GM11168 (cell line): ENCODE results near the gene CD99L2.

Experiments
- in situ Hi-C: fragments of 300-500 bp; cut with MboI; formaldehyde crosslinking; loops from one replicate; pipeline ENCODE4 v1.12.0; 2022; ENCODE audit warnings: low sequenced_read_pairs; ENCODE audit not compliant: unreplicated experiment

CD99L2 gene

DNA sequence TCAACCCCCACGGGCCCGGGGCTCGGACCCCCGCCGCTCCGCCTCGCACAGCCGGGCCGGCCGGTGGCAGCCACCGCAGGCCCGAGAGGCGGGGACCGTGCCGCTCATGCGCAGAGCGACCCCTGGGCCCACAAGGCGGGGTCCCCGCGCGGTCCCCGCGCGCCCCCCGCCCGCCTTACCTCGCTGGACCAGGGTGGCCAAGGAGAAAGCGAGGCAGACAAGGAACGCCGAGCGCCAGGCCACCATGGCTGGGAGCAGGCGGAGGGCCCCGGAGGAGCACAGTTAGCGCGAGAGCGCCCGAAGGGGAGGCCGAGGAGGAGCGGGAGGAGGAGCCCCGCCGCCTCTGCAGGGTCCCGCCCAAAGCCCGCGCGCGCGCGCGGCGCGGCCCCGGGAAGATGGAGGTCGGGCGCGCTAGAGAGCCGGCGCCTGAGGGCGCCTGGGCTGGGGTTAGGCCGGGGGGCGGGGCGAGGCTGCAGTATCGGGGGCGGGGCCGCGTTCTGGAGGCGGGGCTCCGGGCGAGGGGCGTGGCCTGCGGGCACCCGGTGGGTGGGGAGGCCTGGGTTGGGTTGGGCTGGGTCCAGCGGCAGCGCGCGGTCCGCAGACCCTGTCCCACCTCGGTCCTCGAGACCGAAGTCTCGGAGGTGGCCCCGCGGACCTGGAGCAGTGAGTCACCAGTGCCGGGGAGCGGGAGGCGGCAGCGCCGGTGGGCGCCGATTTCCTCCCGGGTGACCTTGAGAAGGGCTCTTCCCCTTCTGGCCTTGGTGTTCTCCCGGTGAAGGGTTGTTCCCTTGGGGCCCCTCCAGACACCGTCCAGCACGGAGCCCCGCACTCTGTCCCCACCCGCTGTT lies at the start of gene CD99L2:
TSS of gene CD99L2 (minus strand) at position 326 of the 848 bp plus-strand sequence. CDS start at position 246, 80 bp downstream.
- in situ Hi-C loops: no loop called here

GRCh38 chrX:150944233-150944632 lies 45.8 kb upstream of the CD99L2 start:
- in situ Hi-C loops: no loop called here

GRCh38 chrX:150942942-150943594 lies 44.6 kb upstream of the CD99L2 start:
- in situ Hi-C loops: no loop called here

GRCh38 chrX:150941580-150941979 lies 43.1 kb upstream of the CD99L2 start:
- in situ Hi-C loops: no loop called here

GRCh38 chrX:150940844-150941495 lies 42.5 kb upstream of the CD99L2 start:
- in situ Hi-C loops: no loop called here

DNA sequence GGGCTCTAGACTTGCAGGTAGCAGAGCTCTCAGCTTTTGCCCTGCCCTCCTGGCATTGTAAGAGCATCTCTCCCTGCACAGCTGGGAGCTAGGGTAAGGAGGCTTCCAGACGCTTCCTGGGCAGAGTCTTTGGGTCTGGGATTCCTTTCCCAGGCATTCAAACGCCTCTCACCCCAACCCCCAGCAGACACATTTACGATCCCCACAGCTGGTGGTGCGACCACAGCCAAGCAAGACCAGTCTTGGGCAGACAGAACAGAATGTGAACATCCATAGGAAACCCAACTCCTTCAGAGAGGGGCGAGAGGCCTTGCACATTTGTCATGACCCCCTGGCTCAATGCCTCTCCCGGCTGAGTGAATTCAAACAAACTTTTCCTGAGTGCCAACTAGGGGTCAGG lies 38.1 kb upstream of the CD99L2 start:
- in situ Hi-C loops: no loop called here

DNA sequence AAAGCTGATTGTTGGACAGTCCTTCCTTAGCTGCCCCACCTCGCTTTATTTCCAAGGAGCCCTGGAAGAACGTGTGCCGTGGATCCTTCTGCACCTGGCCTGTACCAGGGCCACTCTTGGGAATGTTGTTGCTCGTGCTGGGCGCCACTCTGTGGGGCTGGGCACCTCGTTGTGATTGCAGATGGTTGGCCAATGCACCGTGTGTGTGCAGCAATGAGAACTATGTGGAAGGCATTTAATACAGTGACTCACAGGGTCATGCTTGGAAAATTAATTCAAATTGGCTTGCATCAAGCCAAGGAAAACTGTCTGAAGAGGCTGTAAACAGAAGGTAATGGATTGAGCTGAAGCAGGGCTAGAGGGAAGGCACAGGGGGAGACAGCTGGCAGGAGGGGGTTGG lies 37.0 kb upstream of the CD99L2 start:
- in situ Hi-C loops: no loop called here

- in situ Hi-C loops: no loop called here
Observed at GRCh38 chrX:150934453-150934852, 36.0 kb upstream of the CD99L2 start.

DNA sequence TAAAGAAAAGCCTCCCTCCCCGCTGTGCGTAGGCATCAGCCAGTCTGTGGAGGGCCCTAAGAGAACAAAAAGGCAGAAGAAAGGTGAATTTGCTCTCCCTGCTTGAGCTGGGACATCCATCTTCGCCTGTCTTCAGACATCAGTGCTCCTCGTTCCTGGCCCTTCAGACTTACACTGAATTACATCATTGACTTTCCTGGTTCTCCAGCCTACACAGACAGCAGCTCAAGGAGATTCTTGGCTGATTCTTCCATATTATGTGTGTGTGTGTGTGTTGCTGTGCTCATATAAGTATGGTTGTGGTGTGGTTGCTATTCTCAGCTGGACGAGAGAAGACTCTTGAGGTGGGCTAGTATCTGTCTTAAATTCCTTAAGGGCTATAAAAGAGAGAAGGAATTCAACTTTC lies 35.5 kb upstream of the CD99L2 start:
- in situ Hi-C loops: no loop called here

DNA sequence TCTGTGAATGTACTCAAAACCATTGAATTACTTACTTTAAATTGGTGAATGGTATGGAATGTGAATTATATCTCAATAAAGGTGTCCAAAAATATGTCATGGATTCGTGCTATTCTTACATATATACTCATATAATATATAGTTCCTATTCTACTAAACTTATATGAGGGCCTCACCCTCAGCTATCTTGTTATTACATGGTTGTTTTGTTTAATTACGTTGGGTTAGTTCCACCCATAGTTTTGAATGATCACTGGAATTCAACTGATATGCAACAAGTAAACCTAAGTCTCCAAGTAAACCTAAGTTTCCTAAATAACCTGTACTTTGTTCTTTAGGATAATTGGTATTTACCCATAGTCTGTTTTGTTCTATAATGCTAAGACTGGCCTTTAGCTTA lies 30.6 kb upstream of the CD99L2 start:
- in situ Hi-C loops: no loop called here

DNA sequence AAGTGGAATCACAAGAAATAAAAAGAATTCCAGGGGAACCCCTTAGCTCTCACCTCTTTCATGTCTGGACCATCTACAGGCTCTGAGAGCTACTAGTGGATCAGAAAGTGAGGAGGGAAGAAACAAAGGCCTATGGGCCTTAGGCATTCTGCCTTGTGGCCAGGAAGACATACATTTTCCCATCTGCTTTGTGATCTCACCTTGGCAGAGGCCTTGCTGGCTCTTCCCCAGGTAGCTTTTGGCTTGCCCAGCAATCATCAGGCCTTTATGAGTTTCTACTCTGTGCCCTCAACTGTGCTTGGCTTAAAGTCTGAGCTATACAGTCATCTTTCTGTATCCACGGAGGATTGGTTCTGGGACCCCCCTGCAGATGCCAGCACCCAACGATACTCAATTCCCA lies 28.3 kb upstream of the CD99L2 start:
- in situ Hi-C loops: no loop called here

DNA sequence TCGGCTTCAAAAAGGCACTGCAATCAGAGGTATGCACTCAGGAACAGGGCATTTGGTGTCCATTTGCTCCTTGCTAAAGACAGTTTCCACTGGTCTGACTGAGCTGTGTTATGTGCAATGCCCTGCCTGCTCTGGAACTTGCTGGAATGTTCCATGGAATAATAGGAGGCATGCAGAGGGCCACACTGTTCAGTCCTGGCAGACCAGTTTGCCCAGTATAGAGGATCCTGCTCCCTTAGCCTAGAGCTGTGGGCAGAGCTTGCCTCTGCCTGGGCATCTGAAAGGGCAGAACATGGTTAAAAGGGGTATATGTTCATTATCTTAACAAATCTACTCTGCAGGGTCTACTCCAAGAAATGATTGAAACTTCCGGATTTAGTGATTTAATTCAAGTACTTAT lies 27.8 kb upstream of the CD99L2 start:
- in situ Hi-C loops: no loop called here

DNA sequence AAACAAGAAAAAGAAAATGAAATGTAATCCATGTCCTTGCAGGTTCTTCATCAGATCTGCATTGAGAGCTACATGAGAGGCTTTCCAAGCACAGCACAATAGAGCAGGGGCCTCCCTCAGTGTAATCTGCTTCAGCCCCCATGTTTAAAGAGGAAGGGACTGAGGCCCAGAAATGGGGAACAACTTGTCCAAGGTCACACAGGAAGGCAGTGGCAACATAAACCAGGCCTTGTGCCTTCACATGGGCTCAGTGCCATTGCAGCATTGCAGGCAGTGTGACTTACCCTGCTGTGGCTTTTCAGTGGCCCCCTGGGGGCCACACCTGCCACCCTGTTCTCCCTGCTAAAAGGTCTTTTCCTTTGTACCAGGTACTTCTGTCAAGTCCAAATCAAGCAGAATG lies 20.9 kb upstream of the CD99L2 start:
- in situ Hi-C loops: no loop called here

DNA sequence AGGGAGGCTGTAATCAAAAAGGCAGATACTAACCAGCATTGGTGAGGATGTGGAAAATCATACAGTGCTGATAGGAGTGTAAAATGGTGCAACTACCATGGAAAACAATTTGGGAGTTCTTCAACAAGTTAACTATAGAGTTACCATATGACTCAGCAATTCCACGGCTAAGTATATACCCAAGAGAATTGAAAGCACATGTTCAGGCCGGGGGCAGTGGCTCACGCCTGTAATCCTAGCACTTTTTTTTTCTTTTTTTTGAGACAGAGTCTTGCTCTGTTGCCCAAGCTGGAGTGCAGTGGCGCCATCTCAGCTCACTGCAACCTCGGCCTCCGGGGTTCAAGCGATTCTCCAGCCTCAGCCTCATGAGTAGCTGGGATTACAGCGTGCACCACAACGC lies 15.0 kb upstream of the CD99L2 start:
- in situ Hi-C loops: no loop called here

DNA sequence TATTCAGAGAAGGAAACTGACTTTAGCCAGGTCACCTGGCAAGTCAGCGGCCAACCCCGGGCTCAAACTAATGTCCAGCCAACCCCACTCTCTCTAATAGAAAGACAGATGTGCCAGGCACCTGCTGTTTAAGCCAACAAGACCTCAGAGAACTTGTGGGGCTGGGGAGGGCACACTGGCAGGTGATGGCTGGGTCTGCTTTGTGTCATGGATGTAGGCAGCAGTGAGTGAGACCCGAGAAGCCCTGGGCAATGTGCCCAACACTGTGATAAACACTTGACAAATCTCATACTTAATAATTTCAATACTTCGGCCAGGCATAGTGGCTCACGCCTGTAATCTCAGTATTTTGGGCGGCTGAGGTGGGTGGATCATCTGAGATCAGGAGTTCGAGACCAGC lies 9.0 kb upstream of the CD99L2 start:
- in situ Hi-C loops: no loop called here

DNA sequence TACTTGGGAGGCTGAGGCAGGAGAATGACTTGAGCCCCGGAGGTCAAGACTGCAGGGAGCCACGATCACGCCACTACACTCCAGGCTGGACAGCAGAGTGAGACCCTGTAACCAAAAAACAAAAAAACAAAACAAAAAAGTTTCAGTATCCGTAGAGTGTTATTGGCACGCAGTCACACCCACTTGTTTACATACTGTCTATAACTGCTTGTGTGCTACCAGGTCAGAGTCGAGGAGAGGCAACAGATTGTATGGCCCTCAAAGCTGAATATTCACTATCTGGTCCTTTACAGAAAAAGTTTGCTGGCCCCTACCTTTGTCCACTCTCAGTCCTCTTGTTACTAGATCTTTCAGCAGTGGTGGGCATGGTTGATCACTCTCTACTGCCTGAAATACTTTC lies 8.2 kb upstream of the CD99L2 start:
- in situ Hi-C loops: no loop called here

DNA sequence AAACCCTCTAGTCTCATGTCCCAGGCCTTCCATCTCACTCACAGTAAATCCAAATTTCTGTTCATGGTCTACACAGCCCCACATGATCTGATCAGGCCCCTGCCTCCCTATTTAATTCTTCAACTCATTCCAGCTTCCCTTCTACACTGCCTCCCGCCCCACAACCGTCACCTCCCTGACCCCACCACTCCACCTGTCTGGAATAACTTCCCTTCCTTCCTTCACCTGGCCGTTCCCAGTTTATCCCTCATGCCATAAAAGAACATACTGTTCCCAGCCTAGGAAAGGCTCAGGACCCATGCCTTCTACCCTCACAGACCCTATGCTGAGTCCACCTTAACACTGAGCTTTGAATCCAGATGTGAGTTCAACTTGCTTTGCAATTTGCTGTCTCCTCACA lies 6.8 kb upstream of the CD99L2 start:
- in situ Hi-C loops: no loop called here

DNA sequence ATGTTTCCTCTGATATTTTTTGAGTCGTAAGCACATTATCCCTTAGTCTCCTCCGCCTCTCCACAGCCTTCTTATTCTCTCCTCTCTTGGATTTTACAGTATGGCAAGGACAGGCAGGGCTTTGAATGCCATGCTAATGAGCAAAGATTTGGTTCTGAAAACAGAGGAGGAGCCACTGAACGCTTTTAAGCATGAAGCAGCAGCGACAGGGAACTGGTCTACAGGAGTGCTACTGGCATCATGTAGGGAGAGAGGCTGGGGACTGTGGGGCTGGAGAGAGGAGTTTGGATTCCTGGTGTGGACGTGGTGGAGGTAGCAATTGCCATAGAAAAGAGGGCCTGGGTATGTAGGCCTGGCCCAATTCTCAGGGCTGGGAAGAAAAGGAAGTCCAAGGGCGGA lies 4.6 kb upstream of the CD99L2 start:
- in situ Hi-C loops: no loop called here

DNA sequence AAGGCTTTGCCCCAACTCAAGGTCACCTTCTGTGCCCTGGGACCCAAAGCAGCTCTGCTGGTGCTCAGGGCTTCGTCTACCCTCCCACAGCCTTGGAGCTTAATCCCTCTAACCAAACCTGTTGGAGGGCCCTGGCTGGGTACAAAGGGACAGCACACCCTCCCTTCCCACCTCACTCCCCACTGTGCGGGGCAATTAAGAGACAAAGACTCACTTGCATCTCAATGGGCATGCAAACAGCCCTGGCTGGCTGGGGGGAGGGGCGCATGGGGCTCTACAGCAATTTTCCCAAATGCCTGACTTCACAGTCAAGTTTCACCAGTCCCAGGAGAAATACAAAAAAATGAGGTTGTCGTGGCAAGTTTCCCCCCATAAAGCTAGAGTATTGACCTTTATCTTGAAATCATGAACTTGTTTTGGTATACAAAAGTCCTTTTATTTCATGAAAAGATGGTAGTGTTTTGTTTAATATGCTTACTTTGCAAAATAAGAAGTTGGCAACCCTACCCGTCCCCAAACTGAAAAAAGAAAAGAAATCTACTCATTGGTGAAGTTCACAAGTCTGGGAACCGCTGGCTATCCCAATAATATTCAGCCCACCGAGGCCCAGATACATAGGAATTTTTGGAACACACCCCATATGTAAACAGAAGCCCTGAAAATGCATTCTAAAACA lies 4.1 kb upstream of the CD99L2 start:
- in situ Hi-C loops: no loop called here

DNA sequence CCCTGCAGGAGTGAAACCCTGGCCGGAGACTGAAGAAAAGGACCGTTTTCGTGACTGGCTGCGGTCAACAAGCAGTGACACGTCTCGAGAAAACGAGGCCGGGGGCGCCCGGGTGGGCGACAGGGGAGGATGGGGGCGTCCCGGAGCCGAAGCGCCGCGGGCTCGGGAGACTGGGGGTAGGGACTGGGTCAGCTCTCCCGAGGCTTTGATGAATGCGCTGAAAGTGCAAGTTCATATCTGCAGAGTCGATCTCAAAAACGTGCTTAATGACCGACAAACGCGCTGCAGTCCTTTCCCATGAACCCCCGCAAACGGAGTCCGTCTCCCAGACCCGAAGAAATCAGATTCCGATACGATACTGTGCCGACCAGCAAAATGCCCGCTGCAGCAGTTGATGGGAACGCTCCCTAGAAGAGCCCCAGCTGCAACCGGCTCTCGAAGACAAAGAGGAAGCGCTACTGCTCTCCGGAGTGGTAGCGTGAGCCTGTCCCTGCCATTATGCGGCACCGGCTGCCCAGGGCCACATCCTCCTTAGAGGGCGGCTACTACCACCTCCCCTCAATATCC lies 806 bp upstream of the CD99L2 start:
- in situ Hi-C loops: no loop called here
